Fibroblast of pulmonary artery (primary cell): Measurements from ENCODE around the gene GLB1L2.

Experiments
- DNase-seq: peaks from one replicate; pipeline ENCODE4 v3.0.0-alpha.2; 2010; ENCODE audit warnings: low read depth
- H3K4me3 ChIP-seq: replicated peaks from 2 replicates; pipeline ENCODE4 v1.5.1; 2011; ENCODE audit warnings: low read depth, mild to moderate bottlenecking, control low read depth, low read length, moderate library complexity
- CTCF ChIP-seq: IDR thresholded peaks from 2 replicates; pipeline ENCODE4 v1.5.1; 2011; ENCODE audit warnings: mild to moderate bottlenecking, control low read depth, low read length, inconsistent platforms; ENCODE audit errors: missing control alignments

GLB1L2 gene

GRCh38 chr11:134334796-134335571, 3.2 kb downstream of the GLB1L2 start:
- no peak for TF ChIP-seq CTCF
- DNase-seq, result no peak

GRCh38 chr11:134337051-134337450, 5.3 kb downstream of the GLB1L2 start:
- no peak for DNase-seq
- TF ChIP-seq CTCF, result no peak

More at GRCh38 chr11:134334796-134335571, 3.2 kb downstream of the GLB1L2 start:
- H3K4me3 ChIP-seq, result no peak overlapping the region

GRCh38 chr11:134338068-134338467, 6.3 kb downstream of the GLB1L2 start:
- no peak overlapping the region for H3K4me3 ChIP-seq
- no peak for TF ChIP-seq CTCF
- DNase-seq, result no peak

More at GRCh38 chr11:134337051-134337450, 5.3 kb downstream of the GLB1L2 start:
- no peak overlapping the region for H3K4me3 ChIP-seq

GRCh38 chr11:134338654-134339053, 6.9 kb downstream of the GLB1L2 start:
- no peak for DNase-seq
- no peak overlapping the region for H3K4me3 ChIP-seq
- no peak for TF ChIP-seq CTCF

GRCh38 chr11:134339756-134340155, 8.0 kb downstream of the GLB1L2 start:
- TF ChIP-seq CTCF, result no peak
- no peak for DNase-seq

GRCh38 chr11:134340354-134340964, 8.7 kb downstream of the GLB1L2 start:
- TF ChIP-seq CTCF, result no peak
- no peak for DNase-seq
- no peak overlapping the region for H3K4me3 ChIP-seq

More at GRCh38 chr11:134339756-134340155, 8.0 kb downstream of the GLB1L2 start:
- H3K4me3 ChIP-seq, result no peak overlapping the region
